AG08395 (cell line): ENCODE results near the gene PIK3IP1.

ENCODE experiments used
- DNase-seq: peaks from one replicate; pipeline ENCODE4 v3.0.0; 2012; ENCODE audit warnings: mixed read lengths, low spot score

The PIK3IP1 gene

GRCh38 chr22:31278626-31279326, 13.5 kb downstream of the PIK3IP1 start:
- no peak for DNase-seq

- DNase-seq: no peak
These were observed 14.1 kb downstream of the PIK3IP1 start for GRCh38 chr22:31278151-31278621.

- no peak for DNase-seq
These were observed 14.5 kb downstream of the PIK3IP1 start for GRCh38 chr22:31277741-31278140.

DNA sequence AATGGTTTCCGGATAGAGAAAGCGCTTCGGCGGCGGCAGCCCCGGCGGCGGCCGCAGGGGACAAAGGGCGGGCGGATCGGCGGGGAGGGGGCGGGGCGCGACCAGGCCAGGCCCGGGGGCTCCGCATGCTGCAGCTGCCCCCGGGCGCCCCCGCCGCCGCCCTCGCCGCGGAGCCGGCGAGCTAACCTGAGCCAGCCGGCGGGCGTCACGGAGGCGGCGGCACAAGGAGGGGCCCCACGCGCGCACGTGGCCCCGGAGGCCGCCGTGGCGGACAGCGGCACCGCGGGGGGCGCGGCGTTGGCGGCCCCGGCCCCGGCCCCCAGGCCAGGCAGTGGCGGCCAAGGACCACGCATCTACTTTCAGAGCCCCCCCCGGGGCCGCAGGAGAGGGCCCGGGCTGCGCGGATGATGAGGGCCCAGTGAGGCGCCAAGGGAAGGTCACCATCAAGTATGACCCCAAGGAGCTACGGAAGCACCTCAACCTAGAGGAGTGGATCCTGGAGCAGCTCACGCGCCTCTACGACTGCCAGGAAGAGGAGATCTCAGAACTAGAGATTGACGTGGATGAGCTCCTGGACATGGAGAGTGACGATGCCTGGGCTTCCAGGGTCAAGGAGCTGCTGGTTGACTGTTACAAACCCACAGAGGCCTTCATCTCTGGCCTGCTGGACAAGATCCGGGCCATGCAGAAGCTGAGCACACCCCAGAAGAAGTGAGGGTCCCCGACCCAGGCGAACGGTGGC, 15.7 kb downstream of the PIK3IP1 start:
- no peak for DNase-seq

GRCh38 chr22:31275576-31275975, 16.7 kb downstream of the PIK3IP1 start:
- no peak for DNase-seq

GRCh38 chr22:31275018-31275417, 17.3 kb downstream of the PIK3IP1 start:
- no peak for DNase-seq

- no peak for DNase-seq
These were observed 18.3 kb downstream of the PIK3IP1 start for GRCh38 chr22:31274017-31274416.

DNA sequence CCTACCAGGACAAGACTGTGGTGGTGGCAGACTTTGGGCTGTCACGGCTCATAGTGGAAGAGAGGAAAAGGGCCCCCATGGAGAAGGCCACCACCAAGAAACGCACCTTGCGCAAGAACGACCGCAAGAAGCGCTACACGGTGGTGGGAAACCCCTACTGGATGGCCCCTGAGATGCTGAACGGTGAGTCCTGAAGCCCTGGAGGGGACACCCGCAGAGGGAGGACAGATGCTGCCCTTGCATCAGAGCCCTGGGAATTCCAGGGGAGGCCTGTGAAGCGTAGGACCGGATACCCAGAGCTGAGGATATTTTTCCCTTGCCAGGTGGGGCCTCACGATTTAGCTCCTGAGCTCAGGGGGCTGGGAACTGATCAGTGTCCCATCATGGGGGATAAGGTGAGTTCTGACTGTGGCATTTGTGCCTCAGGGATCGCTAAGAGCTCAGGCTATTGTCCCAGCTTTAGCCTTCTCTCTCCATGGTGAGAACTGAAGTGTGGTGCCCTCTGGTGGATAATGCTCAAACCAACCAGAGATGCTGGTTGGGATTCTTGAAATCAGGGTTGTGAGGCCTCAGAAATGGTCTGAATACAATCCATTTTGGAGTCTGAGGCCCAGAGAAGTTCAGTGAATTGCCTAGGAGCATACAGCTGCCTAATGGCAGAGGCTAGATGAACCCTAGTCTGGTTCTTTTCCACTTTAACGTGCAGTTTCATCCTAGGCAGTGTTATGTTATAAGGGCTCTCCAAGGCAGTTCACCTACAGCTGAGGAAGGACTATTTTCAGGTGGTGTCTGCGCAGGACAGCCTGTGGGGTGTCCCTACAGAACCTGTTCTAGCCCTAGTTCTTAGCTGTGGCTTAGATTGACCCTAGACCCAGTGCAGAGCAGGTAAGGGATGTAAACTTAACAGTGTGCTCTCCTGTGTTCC, 19.5 kb downstream of the PIK3IP1 start:
- peak; percentile 79 for DNase-seq

DNA sequence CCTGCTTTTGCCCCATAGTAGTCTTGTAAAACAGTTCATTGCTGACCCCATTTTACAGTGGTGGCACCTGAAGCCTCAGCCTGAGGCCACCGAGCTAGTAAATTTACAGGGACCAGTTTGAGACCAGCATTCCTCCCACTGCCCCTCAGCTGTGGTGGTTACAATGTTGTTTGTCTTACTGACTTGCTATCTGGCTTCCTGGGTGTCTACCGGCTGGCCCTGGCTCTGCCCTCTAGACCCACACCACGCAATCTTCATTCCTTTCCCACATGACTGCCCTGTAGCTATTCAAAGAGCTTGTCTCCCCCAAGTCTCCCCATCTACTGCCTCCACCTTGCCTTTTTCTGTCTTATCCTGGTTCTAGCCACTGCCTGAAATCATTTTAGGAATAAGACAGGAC, 20.8 kb downstream of the PIK3IP1 start:
- no peak for DNase-seq

DNA sequence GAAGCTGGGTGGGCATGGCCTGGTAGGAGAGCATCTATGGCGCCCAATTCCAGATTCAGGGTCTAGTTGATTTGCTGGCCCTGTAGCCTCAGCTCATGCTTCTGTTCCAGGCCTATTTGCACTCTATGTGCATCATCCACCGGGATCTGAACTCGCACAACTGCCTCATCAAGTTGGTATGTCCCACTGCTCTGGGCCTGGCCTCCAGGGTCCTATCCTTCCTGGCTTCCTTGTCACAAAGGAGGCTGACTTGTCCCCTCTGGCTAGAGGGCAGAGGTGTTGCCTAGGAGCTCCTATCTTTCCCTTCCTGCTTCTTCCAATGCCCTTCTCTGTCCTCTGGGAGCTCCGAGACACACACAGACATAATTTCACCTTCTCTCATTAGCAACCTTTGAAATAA, 21.3 kb downstream of the PIK3IP1 start:
- DNase-seq: no peak

DNA sequence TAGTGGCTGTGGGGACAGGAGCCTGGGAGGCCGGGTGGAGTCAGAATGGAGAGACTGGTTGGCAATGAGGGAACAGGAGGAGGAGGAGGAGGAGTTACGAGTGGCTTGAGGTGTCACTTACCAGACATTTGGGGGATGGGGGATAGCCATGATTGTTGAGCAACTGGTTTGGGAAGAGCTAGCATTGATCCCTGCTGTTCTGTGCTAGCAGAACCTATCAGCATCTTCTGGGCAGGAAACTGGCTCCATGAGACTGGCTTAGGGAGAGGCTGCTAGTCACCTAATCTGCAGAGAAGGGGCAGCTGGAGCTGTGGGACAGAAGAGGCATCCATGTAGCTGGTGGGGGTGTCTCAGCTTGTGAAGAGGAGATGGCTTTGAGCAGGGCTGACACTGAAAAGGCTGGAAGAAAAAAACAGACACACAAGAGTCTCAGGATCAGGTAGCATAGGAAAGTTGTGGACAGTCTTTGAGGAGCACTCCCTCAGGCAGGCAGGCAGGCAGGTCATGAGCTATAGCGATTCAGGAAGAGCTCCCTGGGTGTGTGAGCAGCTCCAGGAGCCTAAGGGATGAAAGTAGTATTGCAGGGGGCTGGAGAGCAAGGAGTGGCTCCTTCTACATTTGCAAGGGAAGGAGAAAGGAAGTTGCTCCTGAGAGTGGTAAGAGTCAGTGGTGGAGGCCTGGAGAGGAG, 22.3 kb downstream of the PIK3IP1 start:
- DNase-seq: no peak

- DNase-seq: no peak
These were observed 24.0 kb downstream of the PIK3IP1 start for GRCh38 chr22:31268281-31268680.

- no peak for DNase-seq
These were observed 28.2 kb downstream of the PIK3IP1 start for GRCh38 chr22:31263896-31264640.

- DNase-seq: no peak
These were observed 29.8 kb downstream of the PIK3IP1 start for GRCh38 chr22:31262312-31263133.

- DNase-seq: no peak
These were observed 31.8 kb downstream of the PIK3IP1 start for GRCh38 chr22:31260474-31260856.

DNA sequence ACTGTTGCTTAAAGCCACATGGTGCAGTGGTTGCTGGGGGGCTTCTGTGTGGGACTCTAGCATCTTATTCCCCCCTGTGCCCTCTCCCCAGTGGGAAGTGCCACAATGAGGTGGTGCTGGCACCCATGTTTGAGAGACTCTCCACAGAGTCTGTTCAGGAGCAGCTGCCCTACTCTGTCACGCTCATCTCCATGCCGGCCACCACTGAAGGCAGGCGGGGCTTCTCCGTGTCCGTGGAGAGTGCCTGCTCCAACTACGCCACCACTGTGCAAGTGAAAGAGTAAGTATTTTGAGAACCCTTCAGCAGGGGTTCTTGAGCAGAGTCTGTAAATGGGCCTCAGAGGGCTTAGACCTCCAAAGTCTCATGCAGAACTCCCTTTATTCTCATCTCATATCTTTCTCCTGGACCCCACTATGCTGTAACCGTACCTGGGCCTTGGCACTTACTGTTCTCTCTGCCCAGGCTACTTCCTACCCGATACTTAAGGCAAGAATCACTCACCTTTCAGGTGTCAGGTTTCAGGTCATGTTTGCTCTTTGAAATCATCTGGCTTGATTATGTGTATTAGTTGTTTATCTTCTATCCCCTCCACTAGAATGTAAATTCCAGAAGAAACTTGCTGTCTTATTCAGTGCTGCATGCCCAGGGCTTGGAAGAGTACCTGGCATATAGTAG, 32.4 kb downstream of the PIK3IP1 start:
- DNase-seq: no peak

GRCh38 chr22:31253949-31254348, 38.3 kb downstream of the PIK3IP1 start:
- DNase-seq: no peak

- DNase-seq: no peak
These were observed 41.3 kb downstream of the PIK3IP1 start for GRCh38 chr22:31250740-31251600.
